Fibroblast of skin of right biceps (primary cell): ENCODE measurements around the gene EPHA4.
"Not testable (repeated sequence)": the region's sequence is repeated elsewhere in the genome, so short reads cannot be mapped to it uniquely, and the experiment has no call there.

ENCODE experiments used
- DNase-seq: peaks from one replicate; pipeline ENCODE4 v3.0.0-alpha.2; 2013

The EPHA4 gene

GRCh38 chr2:221532641-221533040 is 39.5 kb downstream of the EPHA4 start:
- DNase-seq: no peak

GRCh38 chr2:221530653-221531037 is 41.5 kb downstream of the EPHA4 start:
- DNase-seq: no peak

- peak; percentile 78 for DNase-seq
These were observed 42.0 kb downstream of the EPHA4 start for GRCh38 chr2:221529943-221530652.

GRCh38 chr2:221529177-221529942 is 42.7 kb downstream of the EPHA4 start:
- no peak for DNase-seq

- no peak for DNase-seq
These were observed 44.3 kb downstream of the EPHA4 start for GRCh38 chr2:221527776-221528309.

GRCh38 chr2:221524158-221524557 is 47.9 kb downstream of the EPHA4 start:
- no peak for DNase-seq

- DNase-seq: no peak
These were observed 50.8 kb downstream of the EPHA4 start for GRCh38 chr2:221521233-221521845.

GRCh38 chr2:221518935-221519625 is 53.0 kb downstream of the EPHA4 start:
- no peak for DNase-seq

- no peak for DNase-seq
These were observed 53.7 kb downstream of the EPHA4 start for GRCh38 chr2:221518201-221518934.

GRCh38 chr2:221517696-221518151 is 54.4 kb downstream of the EPHA4 start:
- peak; percentile 73 for DNase-seq

GRCh38 chr2:221517146-221517695 is 54.9 kb downstream of the EPHA4 start:
- DNase-seq: no peak

- DNase-seq: no peak
These were observed 56.2 kb downstream of the EPHA4 start for GRCh38 chr2:221515864-221516263.

GRCh38 chr2:221514305-221515040 is 57.6 kb downstream of the EPHA4 start:
- DNase-seq: no peak

- DNase-seq: no peak
These were observed 58.9 kb downstream of the EPHA4 start for GRCh38 chr2:221513232-221513631.

GRCh38 chr2:221511325-221511724 is 60.8 kb downstream of the EPHA4 start:
- not testable (repeated sequence) for DNase-seq

- no peak for DNase-seq
These were observed 65.6 kb downstream of the EPHA4 start for GRCh38 chr2:221506469-221506868.

- no peak for DNase-seq
These were observed 66.5 kb downstream of the EPHA4 start for GRCh38 chr2:221505605-221506004.

- no peak for DNase-seq
These were observed 67.2 kb downstream of the EPHA4 start for GRCh38 chr2:221504905-221505304.

GRCh38 chr2:221503965-221504364 is 68.1 kb downstream of the EPHA4 start:
- DNase-seq: no peak

- peak; percentile 71 for DNase-seq
These were observed 69.7 kb downstream of the EPHA4 start for GRCh38 chr2:221502270-221503010.
